HG02970 (cell line): ENCODE measurements around the gene HOXD9.

Experiments
- ATAC-seq: cut with Tn5 transposase; IDR thresholded peaks from one replicate; pipeline ENCODE4 v1.9.1; 2021; ENCODE audit warnings: mild to moderate bottlenecking, moderate library complexity, moderate number of reproducible peaks; ENCODE audit not compliant: unreplicated experiment, low FRiP score

HOXD9 gene

DNA sequence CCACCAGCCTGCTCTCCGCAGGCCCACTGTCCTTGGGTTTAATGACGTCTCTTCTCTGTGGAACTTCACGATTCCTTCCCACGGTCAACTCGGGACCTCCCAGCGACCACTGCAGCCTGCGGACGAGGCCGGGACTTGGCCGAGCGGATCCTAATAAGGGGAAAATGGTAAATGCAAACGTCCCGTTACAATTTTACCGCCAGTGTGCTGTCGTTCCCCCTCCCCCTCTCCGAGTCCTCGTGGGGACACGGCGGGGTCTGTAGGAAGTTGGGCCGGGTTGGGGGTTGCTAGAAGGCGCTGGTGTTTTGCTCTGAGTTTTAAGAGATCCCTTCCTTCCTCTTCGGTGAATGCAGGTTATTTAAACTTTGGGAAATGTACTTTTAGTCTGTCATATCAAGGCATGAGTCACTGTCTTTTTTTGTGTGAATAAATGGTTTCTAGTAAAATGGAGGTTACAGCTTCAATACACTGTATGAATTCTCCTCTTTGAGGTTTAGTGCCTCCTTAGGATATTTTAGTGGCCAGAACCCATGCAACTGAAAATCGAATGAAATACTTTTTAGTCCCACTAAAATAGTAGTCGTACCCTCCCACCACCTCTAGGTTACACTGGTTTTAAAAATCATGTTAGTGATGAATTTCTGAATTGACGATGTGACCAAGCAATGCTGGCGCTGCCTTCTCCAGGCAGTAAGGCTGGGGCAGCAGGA is 13.2 kb upstream of the HOXD9 start:
- ATAC-seq: no peak

DNA sequence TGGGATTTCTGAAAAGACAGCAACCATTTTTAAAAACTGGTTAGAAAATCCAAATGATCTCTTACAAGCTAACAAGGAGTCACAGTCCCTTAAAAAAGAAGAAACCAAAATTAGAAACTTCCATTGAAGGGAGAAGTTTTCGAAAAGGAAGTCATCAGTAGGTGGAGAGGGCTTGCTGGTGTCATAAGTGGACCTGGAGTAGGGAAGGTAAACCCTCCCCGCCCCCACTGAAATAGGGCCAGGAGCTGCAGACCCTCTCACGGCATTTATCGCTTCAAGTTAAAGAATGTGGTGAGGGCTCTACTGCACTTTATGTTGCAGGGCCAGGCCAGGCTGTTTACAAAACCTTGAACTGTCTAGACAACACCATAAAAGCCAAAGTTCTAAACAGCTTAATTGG is 12.6 kb upstream of the HOXD9 start:
- ATAC-seq: no peak

DNA sequence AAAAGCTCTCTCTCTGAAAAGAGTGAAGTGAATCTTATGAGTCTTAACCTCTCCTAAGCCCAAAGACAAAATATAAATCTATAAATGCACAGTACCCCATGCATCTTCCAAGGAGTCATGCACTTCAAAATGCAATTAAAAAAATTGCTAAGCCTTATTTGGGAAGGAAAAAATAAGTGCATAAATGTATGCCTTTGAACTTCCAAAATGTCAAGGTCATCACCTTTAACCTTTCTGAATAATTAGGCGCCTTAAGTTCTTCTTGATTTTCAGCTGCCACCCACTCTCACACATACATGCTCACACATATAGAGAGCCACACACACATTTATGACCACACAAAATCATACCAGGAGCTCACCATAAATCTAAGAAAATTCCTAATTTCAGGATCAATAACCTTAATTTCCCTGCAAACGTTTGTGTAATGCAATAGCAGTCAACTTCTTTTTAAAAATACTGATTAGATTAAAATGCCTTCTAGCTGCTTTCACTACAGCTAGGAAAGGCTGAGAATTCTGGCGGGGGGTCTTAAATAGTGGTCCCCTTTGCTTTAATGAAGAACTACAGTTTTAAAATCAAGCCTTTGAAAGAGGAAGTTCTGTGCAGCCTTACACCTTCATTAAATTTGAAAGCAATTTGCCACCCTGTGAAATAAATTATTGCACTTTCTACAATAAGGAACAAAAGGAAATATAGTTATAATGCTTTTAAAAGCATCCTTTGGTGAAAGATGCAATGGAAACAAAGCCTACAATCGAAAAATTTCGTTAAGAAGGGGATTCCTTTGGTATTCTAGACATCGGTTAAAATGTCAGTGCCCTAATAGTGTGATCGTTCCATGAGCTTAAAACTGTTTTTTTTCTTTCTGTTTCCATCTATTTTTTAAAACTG is 11.9 kb upstream of the HOXD9 start:
- no peak for ATAC-seq

DNA sequence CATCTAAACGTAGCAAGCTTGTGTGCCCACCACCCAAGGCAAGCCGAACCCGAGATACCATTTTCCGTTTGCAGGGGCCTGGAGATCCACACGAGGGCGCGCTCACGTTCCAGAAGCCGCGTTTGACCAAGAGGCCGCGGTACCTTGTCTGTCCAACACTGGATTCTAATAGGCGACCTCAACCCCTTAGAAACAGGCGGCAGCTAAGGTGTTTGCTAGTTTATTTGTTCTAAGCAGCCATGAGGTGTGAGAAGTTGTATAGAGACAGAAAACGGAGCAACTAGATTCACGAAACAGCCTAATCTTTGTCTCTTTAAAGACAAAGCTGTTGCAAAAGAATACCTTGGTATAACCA is 11.2 kb upstream of the HOXD9 start:
- ATAC-seq: no peak

DNA sequence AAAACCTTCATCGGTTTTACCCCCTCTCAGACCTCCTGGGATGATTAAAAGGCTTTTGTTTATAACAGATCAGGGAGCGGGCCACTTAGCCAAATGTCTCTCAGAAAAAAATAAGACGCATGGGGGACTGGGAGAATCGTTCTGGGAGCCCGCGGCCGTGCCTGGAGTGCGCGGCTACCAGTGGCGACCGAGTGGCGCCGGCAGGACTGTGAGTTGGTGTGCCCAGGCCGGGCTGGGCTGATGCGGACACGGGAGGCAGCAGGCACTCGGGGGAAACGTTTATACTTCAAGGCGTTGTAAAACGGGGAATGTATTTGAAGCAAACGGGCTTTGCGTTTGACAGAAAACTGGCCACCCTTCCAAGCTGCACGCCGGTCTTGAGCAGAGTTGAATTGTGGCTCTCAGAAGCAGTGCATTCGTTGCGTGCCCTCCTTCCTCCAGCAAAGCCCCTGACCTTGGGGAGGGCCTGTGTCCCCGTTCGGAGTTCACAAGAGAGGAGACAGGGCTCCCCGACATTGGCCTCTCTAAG is 10.6 kb upstream of the HOXD9 start:
- ATAC-seq: no peak

DNA sequence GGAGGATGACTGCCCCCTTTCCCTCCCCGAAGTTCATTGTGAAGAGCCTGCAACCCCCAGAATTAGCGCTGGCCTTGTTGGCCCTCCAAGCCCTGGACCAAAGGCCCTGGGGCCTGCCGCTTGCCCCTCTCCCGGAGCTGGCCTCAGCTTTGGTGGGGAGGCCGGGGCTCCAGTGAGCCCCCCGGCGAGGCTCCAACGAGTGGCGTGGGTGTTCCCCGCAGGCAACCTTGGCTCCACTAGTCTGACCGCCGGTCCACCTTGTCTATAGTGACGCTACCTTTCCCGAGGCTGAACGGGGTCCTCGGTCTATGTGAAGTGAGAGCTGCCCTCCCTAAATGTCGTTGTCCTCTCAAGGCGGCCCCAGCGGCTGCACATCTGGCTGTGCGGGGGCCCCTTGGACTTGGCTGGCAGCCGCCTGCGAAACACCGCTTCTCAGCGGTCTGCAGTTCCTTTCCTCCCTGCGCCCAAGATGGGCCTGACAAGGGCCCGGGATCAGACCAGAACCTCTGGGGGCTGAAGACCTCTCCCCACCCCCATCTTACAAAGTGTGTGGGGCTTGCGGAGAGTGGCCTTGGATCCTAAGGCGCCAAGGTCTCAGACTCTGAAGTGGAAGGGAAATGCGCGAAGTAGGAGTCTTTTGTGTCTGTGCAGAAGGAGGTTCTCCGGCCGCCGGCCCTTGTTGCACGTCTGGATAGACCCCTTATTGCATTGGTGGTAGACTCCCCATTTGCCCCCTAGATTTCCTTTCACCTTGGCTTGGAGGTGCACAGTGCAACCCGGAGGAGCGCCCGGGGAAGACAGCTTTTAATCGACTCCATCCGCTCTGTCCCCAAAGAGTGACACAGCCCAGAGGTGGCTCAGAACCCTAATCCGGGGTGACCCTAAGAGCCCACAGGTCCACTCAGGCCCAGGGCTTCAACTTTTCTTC is 9.9 kb upstream of the HOXD9 start:
- ATAC-seq: no peak

DNA sequence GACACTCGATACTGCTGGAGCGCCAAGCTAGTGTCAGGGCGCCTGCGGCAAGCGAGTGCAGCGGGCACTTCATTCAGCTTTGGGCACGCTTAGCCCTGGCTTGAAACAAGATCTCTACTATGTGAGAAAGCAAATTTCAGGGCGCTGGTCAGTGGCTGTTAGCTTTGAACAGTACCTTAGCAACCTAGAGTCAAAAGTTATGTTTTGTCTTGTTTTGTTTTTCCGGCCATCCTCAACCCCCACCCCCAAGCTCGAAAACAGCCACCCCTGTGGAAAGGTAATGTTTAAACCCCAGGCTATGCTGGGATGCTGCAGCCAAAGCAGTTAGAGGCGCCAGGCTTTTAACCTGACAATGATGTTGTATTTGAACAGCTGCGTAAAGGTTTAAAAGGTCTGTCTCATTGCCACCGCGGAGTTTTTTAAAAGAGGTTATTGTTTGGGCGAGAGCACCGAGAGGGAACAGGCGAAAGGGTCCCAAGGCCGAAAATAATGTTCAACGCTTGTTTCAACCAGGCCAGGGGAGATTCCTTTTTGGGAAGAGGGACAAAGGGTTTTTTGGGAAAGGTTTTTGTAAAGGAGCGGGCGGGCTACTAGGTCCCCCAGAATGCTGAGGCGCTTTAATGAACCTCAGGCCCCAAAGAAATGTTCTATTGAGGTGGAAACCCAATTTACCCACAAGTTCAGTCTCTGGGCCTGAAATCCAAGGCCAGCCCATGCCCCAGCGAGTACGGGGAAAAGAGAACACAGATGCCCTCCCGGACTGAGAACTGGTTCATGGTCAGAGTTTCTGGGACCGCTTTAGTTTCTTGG is 8.2 kb upstream of the HOXD9 start:
- no peak for ATAC-seq

DNA sequence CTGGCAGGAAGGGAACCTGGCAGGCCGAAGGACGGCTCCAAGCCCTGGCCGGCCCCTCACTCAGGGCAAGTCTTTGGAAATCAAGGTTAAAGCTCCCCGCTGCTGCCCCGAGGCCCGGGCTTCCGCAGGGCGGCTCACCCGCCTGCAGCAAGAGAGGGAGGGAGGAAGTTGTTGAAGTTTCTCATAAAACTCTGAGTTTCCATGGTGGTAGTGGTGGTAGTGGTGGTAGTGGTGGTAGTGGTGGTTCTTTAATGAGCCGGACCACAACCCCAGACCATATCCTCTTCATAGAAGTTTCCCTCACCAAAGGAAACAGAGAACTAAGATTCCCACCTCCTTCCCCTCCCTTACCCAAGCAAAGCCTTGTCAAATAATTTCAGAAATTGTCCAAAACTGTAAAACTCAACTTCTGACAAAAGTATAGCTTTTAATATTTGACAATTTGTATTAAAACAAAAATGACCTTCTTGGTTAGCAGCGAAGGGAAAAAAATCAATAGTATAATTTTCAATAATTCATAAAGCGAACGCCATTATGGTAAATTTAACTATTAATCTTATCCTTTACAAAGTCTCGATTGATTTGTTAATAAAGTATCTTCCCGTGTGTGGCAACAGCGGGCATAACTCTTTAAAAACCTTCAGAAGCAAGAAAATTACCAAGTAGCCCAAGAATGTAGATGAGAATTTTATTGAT is 7.4 kb upstream of the HOXD9 start:
- no peak for ATAC-seq

DNA sequence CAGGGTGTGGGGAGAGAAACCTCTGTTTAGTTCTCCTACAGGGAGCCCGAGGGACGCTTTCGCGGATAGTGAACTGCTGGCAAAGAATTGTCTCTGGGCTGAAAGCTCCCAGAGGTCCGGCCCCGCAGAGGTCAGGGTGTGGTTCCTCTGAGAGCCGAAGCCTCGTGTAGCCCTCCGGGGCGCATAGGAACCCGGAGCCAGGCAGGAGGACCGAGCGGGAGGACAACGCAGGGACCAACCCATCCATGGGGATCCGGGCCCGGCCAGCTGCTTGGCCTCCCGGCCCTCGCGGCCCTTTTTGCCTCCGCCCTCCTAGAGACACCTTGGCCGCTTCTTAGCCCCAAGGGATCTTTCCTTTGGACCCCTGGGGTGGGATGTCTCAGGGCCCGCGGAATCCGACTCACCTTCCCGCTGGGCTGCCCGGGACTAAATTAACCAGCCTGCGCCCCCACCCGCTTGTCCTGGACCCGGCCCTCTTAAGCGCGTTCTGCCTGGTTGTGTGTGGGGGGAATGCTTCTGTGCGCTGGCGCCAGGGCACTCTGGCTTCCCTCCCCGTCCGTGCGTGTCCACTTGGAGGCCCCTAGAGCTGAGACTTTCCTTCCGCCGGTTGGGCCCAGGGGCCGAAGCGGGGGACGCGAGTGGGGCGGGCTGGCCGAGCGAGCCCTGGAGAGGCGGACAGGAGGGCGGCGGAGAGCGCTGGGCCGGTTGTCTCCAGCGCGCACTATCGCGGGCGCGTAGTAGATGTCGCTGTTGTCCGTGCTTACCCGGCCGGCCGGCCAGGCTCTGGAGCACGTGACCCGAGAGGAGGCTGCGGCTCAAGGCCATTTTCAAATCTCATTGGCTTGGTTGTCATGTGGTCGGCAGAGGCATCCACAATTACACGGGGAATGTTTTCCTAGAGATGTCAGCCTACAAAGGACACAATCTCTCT is 6.4 kb upstream of the HOXD9 start, which contains the start of gene HOXD10:
Gene HOXD10, plus strand, starts transcription at position 896 of the 931 bp plus-strand sequence. CDS start 56 bp downstream, outside the sequence.
- ATAC-seq: no peak

DNA sequence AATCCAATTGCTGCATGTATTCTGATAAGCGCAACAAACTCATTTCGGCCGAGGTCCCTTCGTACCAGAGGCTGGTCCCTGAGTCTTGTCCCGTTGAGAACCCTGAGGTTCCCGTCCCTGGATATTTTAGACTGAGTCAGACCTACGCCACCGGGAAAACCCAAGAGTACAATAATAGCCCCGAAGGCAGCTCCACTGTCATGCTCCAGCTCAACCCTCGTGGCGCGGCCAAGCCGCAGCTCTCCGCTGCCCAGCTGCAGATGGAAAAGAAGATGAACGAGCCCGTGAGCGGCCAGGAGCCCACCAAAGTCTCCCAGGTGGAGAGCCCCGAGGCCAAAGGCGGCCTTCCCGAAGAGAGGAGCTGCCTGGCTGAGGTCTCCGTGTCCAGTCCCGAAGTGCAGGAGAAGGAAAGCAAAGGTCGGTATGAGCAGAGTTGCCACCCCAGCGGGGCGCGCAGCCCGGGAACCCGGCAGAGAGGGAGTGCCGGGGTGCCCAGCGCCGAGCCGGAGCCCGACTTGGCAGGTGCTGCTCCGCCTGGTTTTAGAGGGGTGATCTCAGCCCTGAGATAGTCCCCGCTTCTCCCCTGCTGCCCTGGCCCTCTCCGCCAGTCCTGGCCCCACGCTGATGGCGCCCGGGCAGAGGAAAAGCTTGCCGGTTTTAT is 5.2 kb upstream of the HOXD9 start:
- no peak for ATAC-seq

DNA sequence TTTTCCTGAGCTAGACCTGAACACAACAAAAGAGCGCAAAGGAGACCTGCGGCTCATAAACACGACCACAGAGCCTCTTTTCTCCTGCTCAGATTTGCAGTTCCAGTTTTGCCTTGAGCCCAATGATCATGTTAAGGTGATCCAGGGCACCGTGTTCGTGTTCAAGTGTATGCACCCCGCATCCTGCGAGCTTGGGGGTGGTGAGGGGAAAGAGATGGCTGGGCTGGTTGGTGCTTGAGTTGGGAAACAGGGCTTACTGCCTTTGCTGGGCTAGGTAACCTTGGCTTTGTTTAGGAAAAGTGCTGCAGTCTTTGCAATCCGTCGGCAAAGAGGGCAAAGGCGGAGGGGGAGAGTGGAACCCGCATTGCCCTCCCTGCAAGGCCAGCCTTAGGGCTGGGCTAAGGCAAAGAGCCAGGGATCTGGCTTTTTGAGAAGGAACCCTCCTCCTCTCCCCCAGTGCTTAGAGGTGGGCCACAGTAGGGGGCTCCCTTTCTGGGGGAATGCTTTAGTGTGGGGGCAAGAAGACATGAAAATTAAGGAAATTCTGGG is 4.6 kb upstream of the HOXD9 start:
- no peak for ATAC-seq

DNA sequence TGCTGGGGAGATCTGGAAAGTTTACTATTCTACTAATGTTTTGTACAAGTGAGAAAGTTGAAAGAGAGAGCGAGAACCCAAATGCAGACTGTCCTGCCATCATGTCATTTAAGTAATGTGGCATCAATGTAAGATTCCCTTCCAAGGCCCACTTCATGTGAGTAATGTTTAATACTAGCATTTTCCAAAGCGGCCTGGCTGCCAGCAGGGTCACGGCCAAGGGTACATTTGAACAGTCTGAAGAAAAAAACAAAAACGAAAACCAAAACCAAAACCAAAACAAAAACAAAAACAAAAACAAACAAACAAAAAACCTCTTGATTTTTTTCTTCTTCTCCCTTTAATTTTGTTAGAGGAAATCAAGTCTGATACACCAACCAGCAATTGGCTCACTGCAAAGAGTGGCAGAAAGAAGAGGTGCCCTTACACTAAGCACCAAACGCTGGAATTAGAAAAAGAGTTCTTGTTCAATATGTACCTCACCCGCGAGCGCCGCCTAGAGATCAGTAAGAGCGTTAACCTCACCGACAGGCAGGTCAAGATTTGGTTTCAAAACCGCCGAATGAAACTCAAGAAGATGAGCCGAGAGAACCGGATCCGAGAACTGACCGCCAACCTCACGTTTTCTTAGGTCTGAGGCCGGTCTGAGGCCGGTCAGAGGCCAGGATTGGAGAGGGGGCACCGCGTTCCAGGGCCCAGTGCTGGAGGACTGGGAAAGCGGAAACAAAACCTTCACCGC is 3.7 kb upstream of the HOXD9 start:
- no peak for ATAC-seq

DNA sequence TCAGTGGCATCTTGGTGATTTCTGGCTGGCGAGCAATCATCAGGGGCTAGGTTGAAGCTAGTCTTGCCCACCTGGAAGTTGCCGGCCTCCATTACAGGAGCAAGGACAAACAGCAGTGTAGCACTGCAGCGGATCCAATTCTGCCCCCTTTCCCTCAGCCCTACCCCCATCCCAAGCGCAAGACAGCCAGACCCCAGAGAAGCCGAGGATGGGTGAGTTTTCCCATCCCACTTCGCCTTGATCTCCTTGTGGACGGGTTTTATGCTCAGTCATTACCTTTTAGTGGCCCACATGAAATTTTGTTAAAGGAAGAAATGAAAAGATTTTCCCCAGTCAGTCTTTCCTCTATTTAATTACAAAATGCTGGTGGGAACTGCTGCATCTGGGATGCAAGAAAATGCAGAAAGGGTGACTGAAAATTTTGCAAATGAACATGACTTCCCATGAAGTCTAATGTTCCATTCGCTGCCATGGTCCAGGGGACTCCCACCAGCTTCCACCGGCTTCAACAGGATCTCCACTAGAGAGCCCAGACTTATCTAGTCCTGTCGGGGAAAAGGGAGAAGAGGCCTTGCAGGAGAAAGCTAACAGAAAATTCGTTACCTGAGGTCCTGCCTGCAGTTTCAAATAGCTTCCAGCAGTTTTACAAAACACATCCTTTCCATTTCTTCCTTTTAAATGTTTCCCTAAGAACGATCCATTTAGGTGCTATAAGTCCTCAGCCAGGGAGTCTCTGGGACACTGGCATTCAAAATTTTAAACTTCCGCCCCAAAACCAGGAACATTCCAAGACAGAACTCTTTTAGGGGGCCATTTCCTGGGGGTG is 1.9 kb upstream of the HOXD9 start:
- no peak for ATAC-seq

DNA sequence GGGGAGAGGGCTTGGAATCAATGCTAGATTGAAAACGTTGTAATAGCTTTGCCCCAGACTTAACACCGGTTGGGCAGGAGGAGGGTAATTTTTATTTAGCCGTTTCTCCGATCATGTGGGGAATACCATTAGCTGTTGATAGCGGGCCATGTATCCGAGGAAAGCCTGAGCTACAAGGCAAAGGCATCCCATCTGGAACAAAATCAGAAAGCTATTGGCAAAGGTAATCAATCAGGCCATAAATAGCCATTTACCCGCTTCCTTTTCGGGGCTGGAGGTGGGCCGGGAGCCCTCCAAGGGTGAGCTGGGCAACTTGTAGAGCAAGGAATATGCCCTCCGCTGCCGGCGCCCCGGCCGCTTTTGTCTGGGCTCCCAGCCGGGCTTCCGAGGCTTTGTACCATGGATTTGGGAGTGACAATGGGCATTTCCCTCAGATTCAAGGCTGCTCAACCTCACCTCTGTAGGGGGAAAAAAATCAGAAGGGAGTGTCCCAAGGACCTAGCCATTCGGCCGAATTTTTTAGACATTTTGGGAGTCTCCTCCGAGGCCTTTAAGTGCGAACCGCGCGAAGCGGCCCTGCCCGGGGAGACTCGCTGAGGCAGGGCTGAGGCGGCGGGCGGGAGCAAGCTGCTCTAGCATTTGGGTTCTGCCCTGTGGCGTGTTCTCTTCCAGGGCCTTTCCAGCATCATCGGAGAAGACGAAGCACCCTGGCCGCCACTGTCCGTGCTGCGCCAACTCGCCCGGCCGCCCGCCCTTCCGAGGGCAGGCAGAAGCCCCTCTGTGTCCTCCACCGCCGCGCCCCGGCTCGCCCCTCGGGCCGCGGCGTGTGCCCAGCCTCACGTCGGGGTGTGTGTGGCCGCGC is 1.1 kb upstream of the HOXD9 start:
- ATAC-seq: no peak
